Fibroblast of pulmonary artery (primary cell): ENCODE measurements around the gene TSTD2.
"Not testable (repeated sequence)": the region's sequence is repeated elsewhere in the genome, so short reads cannot be mapped to it uniquely, and the experiment has no call there.

Source experiments
- DNase-seq: peaks from one replicate; pipeline ENCODE4 v3.0.0-alpha.2; 2010; ENCODE audit warnings: low read depth
- H3K4me3 ChIP-seq: replicated peaks from 2 replicates; pipeline ENCODE4 v1.5.1; 2011; ENCODE audit warnings: low read depth, mild to moderate bottlenecking, control low read depth, low read length, moderate library complexity
- TF ChIP-seq, protein P1 (sequence below): IDR thresholded peaks from 2 replicates; pipeline ENCODE4 v1.5.1; 2011; ENCODE audit warnings: mild to moderate bottlenecking, control low read depth, low read length, inconsistent platforms; ENCODE audit errors: missing control alignments

Gene TSTD2

DNA sequence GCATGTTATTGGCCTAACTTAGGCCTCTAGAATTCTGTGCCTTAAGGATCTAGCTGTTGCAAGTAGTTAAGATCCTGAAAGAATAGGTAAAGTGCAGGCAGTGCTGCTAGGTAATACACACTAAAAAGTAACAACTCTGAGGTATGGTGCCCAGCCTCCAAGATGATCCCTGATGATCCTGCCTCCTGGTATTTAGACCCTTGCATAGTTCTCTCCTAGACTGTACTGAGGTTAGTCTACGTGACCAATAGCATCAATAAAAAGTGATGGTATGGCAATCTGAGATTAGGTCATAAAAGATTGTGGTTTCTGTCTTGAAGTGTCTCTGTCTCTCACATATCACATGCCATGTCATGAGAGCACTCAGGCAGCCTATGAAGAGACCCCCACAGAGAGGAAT is 9.2 kb downstream of the TSTD2 start:
- H3K4me3 ChIP-seq = no peak overlapping the region
- TF ChIP-seq, protein P1, sequence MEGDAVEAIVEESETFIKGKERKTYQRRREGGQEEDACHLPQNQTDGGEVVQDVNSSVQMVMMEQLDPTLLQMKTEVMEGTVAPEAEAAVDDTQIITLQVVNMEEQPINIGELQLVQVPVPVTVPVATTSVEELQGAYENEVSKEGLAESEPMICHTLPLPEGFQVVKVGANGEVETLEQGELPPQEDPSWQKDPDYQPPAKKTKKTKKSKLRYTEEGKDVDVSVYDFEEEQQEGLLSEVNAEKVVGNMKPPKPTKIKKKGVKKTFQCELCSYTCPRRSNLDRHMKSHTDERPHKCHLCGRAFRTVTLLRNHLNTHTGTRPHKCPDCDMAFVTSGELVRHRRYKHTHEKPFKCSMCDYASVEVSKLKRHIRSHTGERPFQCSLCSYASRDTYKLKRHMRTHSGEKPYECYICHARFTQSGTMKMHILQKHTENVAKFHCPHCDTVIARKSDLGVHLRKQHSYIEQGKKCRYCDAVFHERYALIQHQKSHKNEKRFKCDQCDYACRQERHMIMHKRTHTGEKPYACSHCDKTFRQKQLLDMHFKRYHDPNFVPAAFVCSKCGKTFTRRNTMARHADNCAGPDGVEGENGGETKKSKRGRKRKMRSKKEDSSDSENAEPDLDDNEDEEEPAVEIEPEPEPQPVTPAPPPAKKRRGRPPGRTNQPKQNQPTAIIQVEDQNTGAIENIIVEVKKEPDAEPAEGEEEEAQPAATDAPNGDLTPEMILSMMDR = no peak
- no peak for DNase-seq

DNA sequence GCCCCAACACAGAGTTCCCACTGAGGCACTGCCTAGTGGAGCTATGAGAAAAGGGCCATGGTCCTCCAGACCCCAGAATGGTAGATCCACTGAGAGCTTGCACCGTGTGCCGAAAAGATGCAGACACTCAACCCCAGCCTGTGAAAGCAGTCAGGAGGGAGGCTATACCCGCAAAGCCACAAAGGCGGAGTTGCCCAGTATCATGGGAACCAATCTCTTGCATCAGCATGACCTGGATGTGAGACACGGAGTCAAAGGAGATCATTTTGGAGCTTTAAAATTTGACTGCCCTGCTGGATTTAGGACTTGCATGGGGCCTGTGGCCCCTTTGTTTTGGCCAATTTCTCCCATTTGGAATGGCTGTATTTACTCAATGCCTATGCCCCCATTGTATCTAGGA is 10.7 kb downstream of the TSTD2 start:
- H3K4me3 ChIP-seq, DNase-seq: not testable (repeated sequence)

DNA sequence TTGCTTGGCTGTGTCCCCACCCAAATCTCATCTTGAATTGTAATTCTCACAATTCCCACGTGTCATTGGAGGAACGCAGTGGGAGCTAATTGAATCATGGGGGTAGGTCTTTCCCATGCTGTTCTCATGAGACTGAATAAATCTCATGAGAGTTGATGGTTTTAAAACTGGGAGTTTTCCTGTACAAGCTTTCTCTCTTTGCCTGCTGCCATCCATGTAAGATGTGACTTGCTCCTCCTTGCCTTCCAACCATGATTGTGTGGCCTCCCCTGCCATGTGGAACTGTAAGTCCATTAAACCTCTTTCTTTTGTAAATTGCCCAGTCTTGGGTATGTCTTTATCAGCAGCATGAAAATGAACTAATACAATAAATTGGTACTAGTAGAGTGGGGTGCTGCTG is 13.1 kb downstream of the TSTD2 start:
- DNase-seq, H3K4me3 ChIP-seq: not testable (repeated sequence)

DNA sequence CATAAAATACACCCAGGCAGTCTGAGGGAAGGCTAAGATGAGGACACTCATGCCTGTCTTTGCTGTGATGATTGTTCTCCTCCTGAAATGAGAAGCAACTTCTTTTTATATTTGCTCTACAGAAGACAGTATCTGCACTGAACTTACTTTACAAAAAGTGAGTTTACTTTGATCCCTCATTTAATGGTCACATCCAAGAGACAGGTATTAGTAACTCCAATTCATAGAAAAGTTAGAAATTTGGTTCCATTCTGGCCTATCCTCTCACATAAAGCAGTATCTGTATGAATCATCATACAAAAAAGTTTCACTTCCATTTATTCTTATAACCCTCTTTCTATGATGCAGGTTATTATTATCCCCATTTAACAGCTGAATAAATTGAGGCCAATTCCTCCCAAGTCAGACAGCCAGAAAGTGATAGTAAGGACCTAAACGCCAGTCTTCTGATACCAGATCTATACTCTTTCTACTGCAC is 15.2 kb downstream of the TSTD2 start:
- DNase-seq = no peak
- no peak overlapping the region for H3K4me3 ChIP-seq
- TF ChIP-seq, protein P1 = no peak

DNA sequence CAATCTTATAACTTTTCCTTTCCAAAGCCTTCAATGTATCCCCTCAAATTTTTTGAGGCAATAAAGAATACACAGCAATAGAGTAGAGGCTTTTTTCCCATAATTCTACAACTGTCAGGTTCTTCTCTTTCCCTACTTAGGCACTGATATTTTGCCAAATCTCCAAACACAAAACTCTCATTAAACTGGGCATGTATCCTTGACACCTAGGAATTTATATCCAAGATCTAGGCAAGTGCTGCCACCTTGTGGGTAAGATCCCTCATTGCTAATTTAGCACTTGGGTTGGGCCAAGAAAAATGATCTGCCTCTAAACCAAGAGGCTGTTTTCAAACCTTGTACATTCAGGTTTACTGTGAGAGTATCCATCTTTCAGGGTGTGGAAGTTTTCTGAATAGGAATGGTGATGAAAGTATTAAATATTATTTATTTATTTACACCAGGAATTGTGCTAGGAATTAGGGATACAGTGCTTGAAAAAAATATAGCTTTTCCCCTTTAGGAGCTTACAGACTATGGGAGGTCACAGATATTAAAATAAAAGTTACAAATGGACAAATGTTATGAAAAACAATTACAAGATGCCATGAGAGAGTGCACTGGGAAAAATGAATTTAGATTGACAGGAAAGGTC is 17.6 kb downstream of the TSTD2 start:
- H3K4me3 ChIP-seq = no peak overlapping the region
- TF ChIP-seq, protein P1 = peak; percentile 90
- DNase-seq = peak; percentile 77

DNA sequence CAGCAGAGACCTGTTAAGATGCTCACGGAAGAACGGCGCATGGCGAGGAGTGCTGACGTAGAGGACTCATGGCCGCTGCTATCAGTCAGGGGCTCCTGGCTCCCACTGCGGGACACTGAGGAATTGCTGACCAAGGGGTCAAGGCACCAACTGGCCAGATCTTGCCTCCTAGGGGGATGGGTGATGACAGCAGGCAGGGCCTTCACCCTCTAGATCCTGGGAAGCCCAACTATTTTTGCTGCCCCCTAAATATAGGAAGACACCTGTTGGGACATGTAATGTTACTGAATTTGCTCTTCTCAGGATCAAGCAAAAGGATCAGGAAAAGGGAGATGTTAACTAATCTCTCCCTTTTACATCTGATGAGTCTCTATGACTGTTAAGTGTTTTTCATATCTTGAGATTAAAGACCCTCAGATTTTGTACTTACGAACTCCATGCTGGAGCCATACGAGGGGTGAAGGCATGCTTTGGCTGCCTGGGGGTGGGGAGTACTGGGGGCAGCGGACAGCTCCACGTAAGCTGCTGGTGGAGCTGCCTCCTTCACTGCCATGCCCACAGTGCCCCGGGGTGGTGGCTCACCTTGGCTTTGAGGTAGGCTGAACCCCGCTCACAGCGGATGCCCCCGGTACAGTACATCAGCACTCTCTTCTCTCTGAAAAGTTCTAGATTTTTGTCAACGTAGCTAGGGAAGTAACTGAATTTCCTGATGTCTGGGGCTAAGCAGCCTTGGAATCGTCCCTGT is 28.1 kb downstream of the TSTD2 start:
- DNase-seq = no peak
- no peak overlapping the region for H3K4me3 ChIP-seq
- TF ChIP-seq, protein P1 = no peak

DNA sequence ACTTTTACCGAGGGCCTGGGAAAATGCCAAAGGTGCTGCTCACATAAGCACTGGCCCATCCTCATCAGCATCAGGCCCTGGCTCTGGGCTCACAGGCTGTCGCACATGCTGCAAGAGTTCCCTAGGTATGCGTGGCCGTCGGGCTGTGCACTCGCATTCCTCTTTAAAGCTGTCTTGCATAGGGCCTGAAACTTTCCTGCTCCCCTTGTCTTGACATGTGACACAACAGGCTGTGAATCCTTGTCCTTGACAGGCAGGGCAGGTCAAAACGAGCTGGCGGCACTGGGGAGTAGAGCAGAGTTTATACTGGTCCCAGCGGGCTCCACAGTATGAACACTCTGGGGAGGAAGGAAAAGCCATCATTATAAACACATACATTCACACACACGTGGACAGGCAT is 30.7 kb downstream of the TSTD2 start:
- TF ChIP-seq, protein P1 = no peak
- no peak overlapping the region for H3K4me3 ChIP-seq
- no peak for DNase-seq
